K562 (cell line): Measurements from ENCODE around the gene ARHGAP4. TPM values are rescaled to one million over a fixed set of nuclear protein-coding genes. Genes with fewer than 3 reads are reported as not detected.

Experiments
- ATAC-seq: fragments of 200-7000 bp; cut with Tn5 transposase; 3 replicates; pipeline ENCODE4 v1.9.1; 2020; ENCODE audit warnings: moderate library complexity
- BruUV-seq: library from RNA; stranded (reverse); fragments of 400-500 nt; replicated peaks from 2 replicates; lab custom pipeline; 2021; lab: Mats Ljungman, UMichigan
- CTCF ChIA-PET: fragments of 300-600 bp; formaldehyde crosslinking; extraction: SDS; loops from one replicate; lab custom pipeline; 2021; ENCODE audit warnings: low intra/inter-chr PET ratio; lab: Yijun Ruan, JAX
- POLR2A ChIA-PET: fragments of 300-600, 350-650 bp; sonication (Branson Sonifier 250); formaldehyde crosslinking; extraction: SDS; loops from one replicate; lab custom pipeline; 2021; ENCODE audit warnings: antibody characterized with exemption, inconsistent platforms; lab: Yijun Ruan, JAX
- DNase-seq, 4 experiments: peaks; one replicate each; pipeline versions ENCODE4 v3.0.0 to v3.0.0-alpha.2; 2011 to 2018; ENCODE audit warnings: low spot score in 3 of 4, mixed read lengths in 3 of 4; ENCODE audit errors: extremely low read depth in 1 of 4
- FAIRE-seq: peaks from 2 replicates; lab custom pipeline; 2011; peaks lifted over from hg19 to GRCh38; lab: Jason Lieb, UNC
- H2AFZ ChIP-seq: 2 replicates; pipeline ENCODE4 v1.6.0; 2011; ENCODE audit warnings: low read depth, low read length, control low read depth, inconsistent platforms
- H3K27ac ChIP-seq: fragments of 200-600 bp; 3 replicates; pipeline ENCODE4 v1.8.0; 2011; ENCODE audit warnings: low read depth, mild to moderate bottlenecking, control low read depth, inconsistent platforms, low read length, moderate library complexity, mixed read lengths; ENCODE audit errors: extremely low read depth
- H3K27me3 ChIP-seq, 2 experiments: fragments of 300-600 bp in 1 of 2; 2 replicates in 1 of 2; 3 replicates in 1 of 2; pipeline versions ENCODE4 v1.6.0 to v1.8.0; 2011; ENCODE audit warnings: inconsistent platforms in 2 of 2, low read length in 2 of 2, mild to moderate bottlenecking in 1 of 2, mixed read lengths in 1 of 2, moderate library complexity in 1 of 2; ENCODE audit not compliant: control insufficient read depth in 2 of 2, insufficient read depth in 2 of 2
- H3K36me3 ChIP-seq: fragments of 300-600 bp; 3 replicates; pipeline ENCODE4 v1.8.0; 2011; ENCODE audit warnings: mild to moderate bottlenecking, low read length, inconsistent platforms; ENCODE audit not compliant: control insufficient read depth, insufficient read depth
- H3K4me1 ChIP-seq, 2 experiments: fragments of 200-600 bp in 1 of 2; replicated peaks in 1 of 2; 2 replicates in 1 of 2; 3 replicates in 1 of 2; pipeline versions ENCODE4 v1.5.1 to v1.8.0; 2011; ENCODE audit warnings: inconsistent platforms in 2 of 2, low read length in 2 of 2, mild to moderate bottlenecking in 1 of 2, mixed read lengths in 1 of 2, moderate library complexity in 1 of 2; ENCODE audit not compliant: control insufficient read depth in 2 of 2, insufficient read depth in 2 of 2
- H3K4me2 ChIP-seq: 2 replicates; pipeline ENCODE4 v1.6.1; 2011; ENCODE audit warnings: low read length, control low read depth, inconsistent platforms, mixed read lengths; ENCODE audit not compliant: insufficient read depth
- H3K4me3 ChIP-seq: fragments of 200-600 bp; sonication (generic), shearing (Covaris generic); 2 replicates; pipeline ENCODE4 v1.5.1; 2016; ENCODE audit warnings: control low read depth, inconsistent platforms
- H3K79me2 ChIP-seq: fragments of 200-600 bp; 3 replicates; pipeline ENCODE4 v1.8.0; 2011; ENCODE audit warnings: low read length, inconsistent platforms; ENCODE audit not compliant: control insufficient read depth, insufficient read depth
- H3K9ac ChIP-seq, 2 experiments: 2 replicates each; pipeline versions ENCODE4 v1.6.0 to v1.6.1; 2011; ENCODE audit warnings: low read depth in 2 of 2, low read length in 2 of 2, control low read depth in 1 of 2, inconsistent platforms in 1 of 2, mild to moderate bottlenecking in 1 of 2, mixed read lengths in 1 of 2; ENCODE audit not compliant: insufficient read depth in 1 of 2
- H3K9me1 ChIP-seq: one replicate; pipeline ENCODE4 v1.6.0; 2011; ENCODE audit warnings: inconsistent platforms, mild to moderate bottlenecking, low read length, moderate library complexity; ENCODE audit not compliant: control insufficient read depth, insufficient read depth
- H3K9me3 ChIP-seq: replicated peaks from 2 replicates; pipeline ENCODE4 v1.5.1; 2011; ENCODE audit warnings: low read depth, low read length, inconsistent platforms; ENCODE audit not compliant: control insufficient read depth, insufficient read depth
- H4K20me1 ChIP-seq: replicated peaks from 2 replicates; pipeline ENCODE4 v1.6.1; 2011; ENCODE audit warnings: low read length, inconsistent platforms, mixed read lengths; ENCODE audit not compliant: control insufficient read depth, insufficient read depth
- FIP1L1 ChIP-seq: fragments of 200-400 bp; formaldehyde crosslinking; IDR thresholded peaks from 2 replicates; pipeline ENCODE4 v1.6.1; 2018; ENCODE audit warnings: mild to moderate bottlenecking, low read depth, low read length; ENCODE audit not compliant: poor library complexity, severe bottlenecking
- JUN ChIP-seq, 2 experiments: sonication (generic) in 1 of 2; formaldehyde crosslinking in 1 of 2; IDR thresholded peaks; 2 replicates each; pipeline versions ENCODE4 v1.6.1 to v1.8.0; 2012 to 2022; ENCODE audit warnings: borderline replicate concordance in 2 of 2, mild to moderate bottlenecking in 2 of 2, improper control_type of control experiment in 1 of 2, low read depth in 1 of 2, low read length in 1 of 2, missing genetic modification reagents in 1 of 2
- NCOR1 ChIP-seq: fragments of 450-650 bp; IDR thresholded peaks from 2 replicates; pipeline ENCODE4 v1.6.1; 2016; ENCODE audit warnings: mild to moderate bottlenecking, moderate library complexity
- POLR2G ChIP-seq: fragments of 200-400 bp; formaldehyde crosslinking; IDR thresholded peaks from 2 replicates; pipeline ENCODE4 v1.6.1; 2017; ENCODE audit warnings: low read depth, mild to moderate bottlenecking, antibody characterized with exemption, low read length, moderate library complexity
- STAT5A ChIP-seq: IDR thresholded peaks from 2 replicates; pipeline ENCODE4 v1.6.1; 2012; ENCODE audit warnings: low read length, inconsistent platforms, borderline replicate concordance
- ZFP30 ChIP-seq: fragments of 250-450 bp; sonication (Bioruptor Pico); IDR thresholded peaks from 2 replicates; pipeline ENCODE4 v1.8.0; 2022; ENCODE audit warnings: moderate library complexity, mild to moderate bottlenecking, inconsistent platforms, borderline replicate concordance
- WGBS: fragments of 100-300 bp; shearing (Covaris generic); methylation state at CpG from one replicate; pipeline ENCODE4 v1.1.6; 2016; ENCODE audit warnings: low coverage, mixed read lengths; ENCODE audit not compliant: insufficient coverage; ENCODE audit errors: missing lambda C conversion rate; 5-methylcytosine and 5-hydroxymethylcytosine counted together
- in situ Hi-C: fragments of 300-500 bp; cut with MboI; formaldehyde crosslinking; loops from 4 replicates; pipeline ENCODE4 v1.15.0; 2018; ENCODE audit warnings: inconsistent platforms, mixed read lengths
- intact Hi-C: fragments of 100-400 bp; cut with micrococcal nuclease; formaldehyde crosslinking; loops from 2 replicates; pipeline ENCODE4 v1.14.2; 2022
- polyA plus RNA-seq, 8 experiments: library from polyadenylated mRNA; depleted of rRNA in 4 of 8; stranded (reverse) in 5 of 8; unstranded in 3 of 8; fragments of >200 nt; fragmentation: Nextera tagmentation in 2 of 8; fragmentation: Illumina TruSeq in 1 of 8; extraction: Ambion mirVana in 2 of 8; extraction: Trizol in 1 of 8; gene quantifications; 2 replicates each; pipeline versions ENCODE4 v1.2.1 to v1.2.3, GENCODE V29; 2011 to 2014; ENCODE audit warnings: inconsistent platforms in 1 of 8, missing spikeins in 1 of 8
- total RNA-seq, 7 experiments: library from RNA; depleted of rRNA in 6 of 7; stranded (reverse); fragments of >200 nt in 6 of 7; fragmentation: Illumina TruSeq in 2 of 7; extraction: Trizol in 2 of 7; gene quantifications; 2 replicates each; pipeline versions ENCODE4 v1.2.1 to v1.2.3, GENCODE V29; 2011 to 2021; ENCODE audit warnings: low replicate concordance in 1 of 7
- TF ChIP-seq, protein P1 (sequence below): fragments of 250-450 bp; sonication (Bioruptor Pico); IDR thresholded peaks from 2 replicates; pipeline ENCODE4 v1.8.0; 2022; ENCODE audit warnings: inconsistent platforms, mild to moderate bottlenecking, moderate library complexity, borderline replicate concordance

ARHGAP4 gene
- total and polyA plus RNA-seq, 9 of the 15 experiments (the other 6 are each of a cell fraction or from before 2014, with no cell fraction given): 0.30 to 81.8 (median 13.5) TPM

DNA sequence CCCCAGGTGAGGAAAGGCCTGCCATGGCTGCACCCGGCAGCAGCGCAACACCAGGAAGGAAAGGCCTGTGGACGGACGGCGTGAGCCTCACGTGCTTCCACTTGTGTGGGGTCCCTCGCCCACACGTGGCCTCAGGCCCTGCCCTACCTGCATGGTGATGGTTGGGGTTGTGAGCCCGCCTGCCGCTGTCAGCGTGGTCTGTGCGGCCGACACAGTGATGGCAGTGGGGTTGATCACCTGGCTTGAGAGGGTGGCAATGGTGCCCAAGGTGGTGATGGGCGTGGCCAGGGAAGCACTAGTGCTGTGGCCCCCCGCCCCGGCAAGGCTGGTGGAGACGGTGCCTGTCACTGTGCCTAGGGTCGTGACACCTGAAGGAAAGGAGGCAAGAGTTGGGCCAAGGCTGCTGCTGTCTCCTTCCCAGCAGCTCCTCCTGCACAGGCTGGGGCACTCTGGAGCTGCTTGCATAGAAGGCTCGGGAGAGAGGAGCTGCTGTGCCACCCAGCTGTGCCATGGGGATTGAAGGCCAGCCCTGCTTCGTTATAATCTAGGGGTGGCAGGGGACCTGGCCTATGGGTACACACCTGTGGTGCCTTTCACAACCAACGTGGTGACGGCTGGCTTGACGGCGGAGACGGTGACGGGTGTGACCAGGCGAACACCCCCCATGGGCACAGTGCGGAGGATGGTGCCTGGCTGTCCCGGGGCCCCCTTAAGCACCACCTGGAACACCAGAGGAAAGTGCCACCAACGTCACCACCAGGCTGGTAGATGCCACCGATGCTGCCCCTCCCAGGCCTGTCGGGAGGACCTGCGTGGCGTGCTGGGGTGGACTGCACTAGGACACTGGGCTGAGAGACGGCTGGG is 30.2 kb upstream of the ARHGAP4 start (continued):
- TF ChIP-seq, protein P1, sequence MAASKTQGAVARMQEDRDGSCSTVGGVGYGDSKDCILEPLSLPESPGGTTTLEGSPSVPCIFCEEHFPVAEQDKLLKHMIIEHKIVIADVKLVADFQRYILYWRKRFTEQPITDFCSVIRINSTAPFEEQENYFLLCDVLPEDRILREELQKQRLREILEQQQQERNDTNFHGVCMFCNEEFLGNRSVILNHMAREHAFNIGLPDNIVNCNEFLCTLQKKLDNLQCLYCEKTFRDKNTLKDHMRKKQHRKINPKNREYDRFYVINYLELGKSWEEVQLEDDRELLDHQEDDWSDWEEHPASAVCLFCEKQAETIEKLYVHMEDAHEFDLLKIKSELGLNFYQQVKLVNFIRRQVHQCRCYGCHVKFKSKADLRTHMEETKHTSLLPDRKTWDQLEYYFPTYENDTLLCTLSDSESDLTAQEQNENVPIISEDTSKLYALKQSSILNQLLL (CRISPR knock-in tag): no peak

DNA sequence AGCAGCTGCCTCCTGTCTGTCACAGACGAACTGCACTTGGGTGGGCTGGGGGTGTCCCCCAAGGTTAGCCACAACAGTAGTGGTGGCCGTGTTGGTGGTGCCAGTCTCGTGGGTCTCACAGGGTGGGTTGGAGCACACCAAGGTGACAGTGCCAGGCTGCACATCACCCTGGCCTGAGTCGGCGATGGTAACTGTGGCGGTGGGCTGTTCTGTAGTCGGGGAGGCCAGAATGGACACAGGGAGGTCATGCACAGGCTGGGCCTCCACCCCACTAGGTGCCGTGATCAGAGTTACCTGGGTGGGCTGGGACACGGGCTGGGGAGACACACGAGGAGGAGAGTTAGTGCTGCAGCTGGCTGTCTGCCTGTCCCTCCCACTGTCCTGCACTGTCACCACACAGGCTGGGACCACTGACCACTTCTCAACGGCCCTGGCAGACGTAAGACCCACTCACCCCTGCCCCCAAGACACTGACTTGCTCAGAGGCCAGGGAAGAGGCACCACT is 29.2 kb upstream of the ARHGAP4 start:
- peaks cover 9% of the 10 kb centered on the region; the same call in 2 of the 3 replicates for H3K79me2 ChIP-seq
- DNase-seq (no peak), FAIRE-seq (no peak), ATAC-seq (no peak)
- ChIA-PET CTCF (no interaction called here), POLR2A (no interaction called here)
- H3K4me3 ChIP-seq: no peak overlapping the region
- in situ Hi-C loops (no loop called here), intact Hi-C loops (no loop called here)
- no peaks in the 10 kb centered on the region for H3K9me3 ChIP-seq
- whole genome bisulfite sequencing: 77% methylated on average over 10 of the region's 12 CpGs
- H3K36me3 ChIP-seq: peaks cover 100% of the 10 kb centered on the region; the same call in 2 of the 3 replicates
- BruUV-seq: no TSS peak
- TF ChIP-seq FIP1L1 (peak; percentile 8), ZFP30 (no peak), POLR2G (peak; percentile 36), STAT5A (no peak), NCOR1 (no peak), JUN (IDR thresholded peaks at IDR 0.05; ENCODE audit: borderline replicate concordance, low read depth, low read length) (no peak), JUN (CRISPR knock-in tag; IDR thresholded peaks at IDR 0.05; ENCODE audit: borderline replicate concordance) (no peak)
- no peak overlapping the region for H2AFZ ChIP-seq
- peaks cover 0 to 31% of the 10 kb centered on the region in 2 experiments; a peak in 2 of 5 replicates for H3K4me1 ChIP-seq
- H3K27ac ChIP-seq: no peak overlapping the region
- no peaks in the 10 kb centered on the region for H3K9me1 ChIP-seq
- no peaks in the 10 kb centered on the region for H3K27me3 ChIP-seq
- H4K20me1 ChIP-seq: no peaks in the 10 kb centered on the region
- H3K4me2 ChIP-seq: no peak overlapping the region
- H3K9ac ChIP-seq: peak overlapping the region in 1 of 2 experiments; percentile 17; a peak in 1 of 4 replicates
